WTC11 (cell line): Measurements from ENCODE around the gene INPP5A. TPM values are rescaled to one million over a fixed set of nuclear protein-coding genes. Genes with fewer than 3 reads are reported as not detected.
"Not testable (repeated sequence)": the region's sequence is repeated elsewhere in the genome, so short reads cannot be mapped to it uniquely, and the experiment has no call there.

Experiments used
- ATAC-seq: fragments of 200-7000 bp; cut with Tn5 transposase; 2 replicates; pipeline ENCODE4 v1.10.0; 2021; ENCODE audit warnings: mild to moderate bottlenecking, moderate library complexity
- CTCF ChIA-PET: fragments of 300-600 bp; sonication (Branson Sonifier 250); formaldehyde crosslinking; loops from one replicate; lab custom pipeline; 2021; ENCODE audit warnings: antibody characterized with exemption; lab: Charles Lee
- POLR2A ChIA-PET: fragments of 350-600 bp; sonication (Branson Sonifier 250); formaldehyde crosslinking; loops from one replicate; lab custom pipeline; 2021; ENCODE audit warnings: antibody characterized with exemption; lab: Charles Lee
- DNase-seq: peaks from one replicate; pipeline ENCODE4 v3.0.0; 2021; ENCODE audit warnings: low spot score
- H3K27ac Mint-ChIP-seq: 2 replicates; pipeline ENCODE4 v1.8.0; 2021; ENCODE audit warnings: mixed read lengths
- H3K27me3 Mint-ChIP-seq: 2 replicates; pipeline ENCODE4 v1.8.0; 2021; ENCODE audit warnings: low read depth, mild to moderate bottlenecking, moderate library complexity, mixed read lengths
- H3K36me3 Mint-ChIP-seq: 2 replicates; pipeline ENCODE4 v1.8.0; 2021; ENCODE audit warnings: mixed read lengths
- H3K4me1 Mint-ChIP-seq: 2 replicates; pipeline ENCODE4 v1.8.0; 2022; ENCODE audit warnings: mixed read lengths
- H3K4me3 Mint-ChIP-seq: 2 replicates; pipeline ENCODE4 v1.8.0; 2021; ENCODE audit warnings: mild to moderate bottlenecking, moderate library complexity, mixed read lengths
- H3K9me3 Mint-ChIP-seq: 2 replicates; pipeline ENCODE4 v1.8.0; 2021; ENCODE audit warnings: mixed read lengths
- CBFB ChIP-seq: sonication (generic); formaldehyde crosslinking; IDR thresholded peaks from 2 replicates; pipeline ENCODE4 v1.8.1; 2022; ENCODE audit warnings: mild to moderate bottlenecking, low read depth, missing genetic modification reagents
- CTCF ChIP-seq: fragments of 200-600 bp; IDR thresholded peaks from 2 replicates; pipeline ENCODE4 v1.8.0; 2022; ENCODE audit warnings: antibody characterized with exemption
- E2F4 ChIP-seq: sonication (generic); formaldehyde crosslinking; IDR thresholded peaks from 2 replicates; pipeline ENCODE4 v1.8.1; 2022; ENCODE audit warnings: low read depth, mild to moderate bottlenecking, moderate library complexity, missing genetic modification reagents, borderline replicate concordance
- ERG ChIP-seq: fragments of 250-450 bp; sonication (Bioruptor Pico); IDR thresholded peaks from 2 replicates; pipeline ENCODE4 v1.8.0; 2021; ENCODE audit warnings: mild to moderate bottlenecking
- ETV6 ChIP-seq: sonication (generic); formaldehyde crosslinking; IDR thresholded peaks from 2 replicates; pipeline ENCODE4 v1.8.1; 2022; ENCODE audit warnings: mild to moderate bottlenecking, missing genetic modification reagents
- FOXP1 ChIP-seq: sonication (generic); formaldehyde crosslinking; IDR thresholded peaks from 2 replicates; pipeline ENCODE4 v1.8.0; 2022; ENCODE audit warnings: missing genetic modification reagents, mild to moderate bottlenecking, moderate library complexity, borderline replicate concordance
- FOXP4 ChIP-seq: sonication (generic); formaldehyde crosslinking; IDR thresholded peaks from 2 replicates; pipeline ENCODE4 v1.8.0; 2022; ENCODE audit warnings: mild to moderate bottlenecking, missing genetic modification reagents
- IRF2 ChIP-seq: sonication (generic); formaldehyde crosslinking; IDR thresholded peaks from 2 replicates; pipeline ENCODE4 v1.8.0; 2022; ENCODE audit warnings: low read depth, missing genetic modification reagents, borderline replicate concordance
- NFATC4 ChIP-seq: fragments of 250-450 bp; sonication (Bioruptor Pico); IDR thresholded peaks from 2 replicates; pipeline ENCODE4 v1.9.0; 2021; ENCODE audit warnings: mild to moderate bottlenecking
- NFE2L1 ChIP-seq: sonication (generic); formaldehyde crosslinking; IDR thresholded peaks from 2 replicates; pipeline ENCODE4 v1.8.1; 2023; ENCODE audit warnings: missing genetic modification reagents
- ZNF317 ChIP-seq: sonication (generic); formaldehyde crosslinking; IDR thresholded peaks from 2 replicates; pipeline ENCODE4 v1.8.1; 2023; ENCODE audit warnings: low read depth, mild to moderate bottlenecking, moderate library complexity, missing genetic modification reagents, borderline replicate concordance
- total RNA-seq: library from RNA; stranded (reverse); gene quantifications from 3 replicates; pipeline ENCODE4 v1.2.3, GENCODE V29; 2021
- TF ChIP-seq, protein P1 (sequence below): sonication (generic); formaldehyde crosslinking; IDR thresholded peaks from 2 replicates; pipeline ENCODE4 v1.8.1; 2023; ENCODE audit warnings: mild to moderate bottlenecking, missing genetic modification reagents, moderate library complexity

The INPP5A gene
- total RNA-seq, 1 experiment from 2014 or later = 22.1 TPM

- TF ChIP-seq ETV6 = no peak
- TF ChIP-seq CTCF = no peak
- TF ChIP-seq, protein P1, sequence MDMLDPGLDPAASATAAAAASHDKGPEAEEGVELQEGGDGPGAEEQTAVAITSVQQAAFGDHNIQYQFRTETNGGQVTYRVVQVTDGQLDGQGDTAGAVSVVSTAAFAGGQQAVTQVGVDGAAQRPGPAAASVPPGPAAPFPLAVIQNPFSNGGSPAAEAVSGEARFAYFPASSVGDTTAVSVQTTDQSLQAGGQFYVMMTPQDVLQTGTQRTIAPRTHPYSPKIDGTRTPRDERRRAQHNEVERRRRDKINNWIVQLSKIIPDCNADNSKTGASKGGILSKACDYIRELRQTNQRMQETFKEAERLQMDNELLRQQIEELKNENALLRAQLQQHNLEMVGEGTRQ (CRISPR knock-in tag) = no peak
- TF ChIP-seq CBFB = no peak
- TF ChIP-seq E2F4 = no peak
These were observed 14.2 kb downstream of the INPP5A start (continued) for GRCh38 chr10:132551808-132552130.

- CTCF ChIA-PET, POLR2A ChIA-PET, H3K27ac Mint-ChIP-seq, H3K9me3 Mint-ChIP-seq, H3K4me1 Mint-ChIP-seq, ATAC-seq, DNase-seq, H3K36me3 Mint-ChIP-seq, H3K27me3 Mint-ChIP-seq, H3K4me3 Mint-ChIP-seq: not testable (repeated sequence)
These were observed 15.0 kb downstream of the INPP5A start for GRCh38 chr10:132552635-132553034.

- H3K4me3 Mint-ChIP-seq, H3K27ac Mint-ChIP-seq, H3K36me3 Mint-ChIP-seq, H3K9me3 Mint-ChIP-seq, CTCF ChIA-PET, H3K4me1 Mint-ChIP-seq, ATAC-seq, POLR2A ChIA-PET, H3K27me3 Mint-ChIP-seq, DNase-seq: not testable (repeated sequence)
These were observed 16.0 kb downstream of the INPP5A start for GRCh38 chr10:132553568-132553967.

DNA sequence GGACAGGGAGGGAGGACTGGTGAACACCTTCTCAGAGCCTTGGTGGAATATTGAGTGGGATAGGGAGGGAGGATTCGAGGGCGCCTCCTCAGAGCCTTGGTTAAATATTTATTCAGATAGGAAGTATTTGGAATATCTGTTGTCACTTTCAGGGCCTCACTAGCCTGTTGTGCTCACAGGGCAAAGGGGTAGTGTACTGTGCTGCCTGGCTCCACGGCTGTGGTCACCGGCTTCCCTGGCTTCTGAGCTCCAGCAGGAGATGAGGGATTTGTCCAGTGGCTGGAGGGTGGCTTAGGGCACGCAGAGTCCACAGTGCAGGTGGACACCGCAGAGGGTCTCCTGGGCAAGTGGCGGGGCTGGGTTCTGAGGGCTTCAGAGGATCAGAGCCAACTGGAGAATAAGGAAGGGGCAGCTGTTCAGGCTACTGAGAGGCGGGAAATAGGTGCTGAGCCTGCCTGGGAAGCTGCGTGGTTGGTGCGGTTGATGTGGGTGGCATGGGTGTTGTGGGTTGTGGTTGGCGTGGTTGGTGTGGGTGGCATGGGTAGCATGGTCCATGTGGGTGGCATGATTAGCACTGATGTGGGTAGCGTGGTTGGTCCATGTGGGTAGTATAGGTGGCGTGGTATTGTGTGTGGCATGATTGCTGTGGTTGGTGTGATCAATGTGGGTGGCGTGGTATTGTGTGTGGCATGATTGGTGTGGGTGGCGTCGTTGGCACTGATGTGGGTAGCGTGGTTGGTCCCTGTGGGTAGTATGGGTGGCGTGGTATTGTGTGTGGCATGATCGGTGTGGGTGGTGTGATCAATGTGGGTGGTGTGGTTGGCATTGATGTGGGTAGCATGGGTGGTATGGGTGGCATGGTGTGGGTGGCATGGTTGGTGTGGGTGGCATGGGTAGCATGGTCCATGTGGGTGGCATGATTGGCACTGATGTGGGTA, 16.7 kb downstream of the INPP5A start:
- DNase-seq (no peak), ATAC-seq (no peak)
- H3K9me3 Mint-ChIP-seq = no peaks in the 10 kb centered on the region
- ChIA-PET CTCF (no interaction called here), POLR2A (interaction anchor here (0.6 kb wide), 1 partner anchor 74 kb away, joined by 3 read pairs; no protein-coding TSS in a partner anchor)
- H3K27me3 Mint-ChIP-seq = no peaks in the 10 kb centered on the region
- H3K27ac Mint-ChIP-seq = no peak overlapping the region
- TF ChIP-seq IRF2 (CRISPR knock-in tag) (no peak), FOXP1 (no peak), NFATC4 (CRISPR knock-in tag) (no peak), ZNF317 (CRISPR knock-in tag) (no peak), FOXP4 (CRISPR knock-in tag) (no peak), NFE2L1 (CRISPR knock-in tag) (0 out of 2 replicates have a peak, but pooled peaks have one; percentile 35), ERG (no peak)
- H3K4me3 Mint-ChIP-seq = no peak overlapping the region
- H3K36me3 Mint-ChIP-seq = no peaks in the 10 kb centered on the region
- no peaks in the 10 kb centered on the region for H3K4me1 Mint-ChIP-seq
